COLO829 (cell line): ENCODE measurements around the gene MYLK4.

Experiments used
- DNase-seq: peaks from one replicate; pipeline ENCODE4 v3.0.0; 2012; ENCODE audit warnings: low spot score

MYLK4 gene

GRCh38 chr6:2750832-2751231 is at the start of gene MYLK4:
TSS of gene MYLK4 (minus strand) at chr6:2750922. CDS start at chr6:2749294, 1,628 bp downstream.
- DNase-seq = no peak

GRCh38 chr6:2799936-2800527 is 49.3 kb upstream of the MYLK4 start:
- DNase-seq = no peak

- DNase-seq = no peak
Measured at GRCh38 chr6:2798586-2799134, 47.9 kb upstream of the MYLK4 start.

- no peak for DNase-seq
Measured at GRCh38 chr6:2797564-2798031, 46.9 kb upstream of the MYLK4 start.

GRCh38 chr6:2796861-2797260 is 46.1 kb upstream of the MYLK4 start:
- DNase-seq = no peak

- DNase-seq = no peak
Measured at GRCh38 chr6:2795956-2796355, 45.2 kb upstream of the MYLK4 start.

- DNase-seq = no peak
Measured at GRCh38 chr6:2795162-2795561, 44.4 kb upstream of the MYLK4 start.

GRCh38 chr6:2794171-2794730 is 43.5 kb upstream of the MYLK4 start:
- DNase-seq = no peak

- no peak for DNase-seq
Measured at GRCh38 chr6:2793534-2794151, 42.9 kb upstream of the MYLK4 start.

GRCh38 chr6:2792330-2793110 is 41.8 kb upstream of the MYLK4 start:
- no peak for DNase-seq

GRCh38 chr6:2791450-2791974 is 40.8 kb upstream of the MYLK4 start:
- no peak for DNase-seq

- peak; percentile 87 for DNase-seq
Measured at GRCh38 chr6:2790588-2791449, 40.1 kb upstream of the MYLK4 start.

- DNase-seq = no peak
Measured at GRCh38 chr6:2786269-2786668, 35.5 kb upstream of the MYLK4 start.

GRCh38 chr6:2784930-2785329 is 34.2 kb upstream of the MYLK4 start:
- no peak for DNase-seq

GRCh38 chr6:2784061-2784460 is 33.3 kb upstream of the MYLK4 start:
- no peak for DNase-seq

GRCh38 chr6:2783188-2783963 is 32.7 kb upstream of the MYLK4 start:
- DNase-seq = no peak

GRCh38 chr6:2782825-2783187 is 32.1 kb upstream of the MYLK4 start:
- DNase-seq = no peak

- no peak for DNase-seq
Measured at GRCh38 chr6:2782356-2782708, 31.6 kb upstream of the MYLK4 start.

- no peak for DNase-seq
Measured at GRCh38 chr6:2781685-2782355, 31.1 kb upstream of the MYLK4 start.

- no peak for DNase-seq
Measured at GRCh38 chr6:2780102-2780737, 29.5 kb upstream of the MYLK4 start.
